Astrocyte (in vitro differentiated cells and primary cell): ENCODE results near the gene DNAJC18. TPM values are rescaled to one million over a fixed set of nuclear protein-coding genes. Genes with fewer than 3 reads are reported as not detected.
A peak's percentile ranks its signal among the peaks of the same experiment; 100 is the strongest.

Experiments
- DNase-seq: peaks from one replicate; pipeline ENCODE4 v3.0.0-alpha.2; 2010; ENCODE audit warnings: low read depth
- FAIRE-seq: peaks from 2 replicates; lab custom pipeline; 2011; peaks lifted over from hg19 to GRCh38; lab: Jason Lieb, UNC
- H2AFZ ChIP-seq: 2 replicates; pipeline ENCODE4 v1.6.0; 2012; ENCODE audit warnings: low read depth, low read length, inconsistent platforms
- H3K27ac ChIP-seq: 2 replicates; pipeline ENCODE4 v1.5.1; 2011; ENCODE audit warnings: low read depth, low read length, inconsistent platforms
- H3K27me3 ChIP-seq: 2 replicates; pipeline ENCODE4 v1.6.0; 2011; ENCODE audit warnings: low read length, inconsistent platforms; ENCODE audit not compliant: insufficient read depth
- H3K36me3 ChIP-seq: 2 replicates; pipeline ENCODE4 v1.5.1; 2011; ENCODE audit warnings: low read length, inconsistent platforms; ENCODE audit not compliant: insufficient read depth
- H3K4me1 ChIP-seq: 2 replicates; pipeline ENCODE4 v1.5.1; 2011; ENCODE audit warnings: low read length, inconsistent platforms; ENCODE audit not compliant: insufficient read depth
- H3K4me2 ChIP-seq: 2 replicates; pipeline ENCODE4 v1.6.0; 2012; ENCODE audit warnings: low read length, inconsistent platforms
- H3K4me3 ChIP-seq: 2 replicates; pipeline ENCODE4 v1.5.1; 2011; ENCODE audit warnings: low read depth, mild to moderate bottlenecking, low read length, inconsistent platforms; ENCODE audit not compliant: insufficient read depth
- H3K79me2 ChIP-seq: 2 replicates; pipeline ENCODE4 v1.6.0; 2012; ENCODE audit warnings: mild to moderate bottlenecking, low read length, inconsistent platforms; ENCODE audit not compliant: insufficient read depth
- H3K9ac ChIP-seq: 2 replicates; pipeline ENCODE4 v1.6.0; 2012; ENCODE audit warnings: mild to moderate bottlenecking, low read length, inconsistent platforms
- H3K9me3 ChIP-seq: 2 replicates; pipeline ENCODE4 v1.5.1; 2012; ENCODE audit warnings: low read depth, mild to moderate bottlenecking, low read length, inconsistent platforms; ENCODE audit not compliant: insufficient read depth
- H4K20me1 ChIP-seq: 2 replicates; pipeline ENCODE4 v1.6.0; 2012; ENCODE audit warnings: low read length, inconsistent platforms; ENCODE audit not compliant: insufficient read depth
- H3K27ac Mint-ChIP-seq: one replicate; pipeline ENCODE4 v1.8.0; 2021; ENCODE audit warnings: mild to moderate bottlenecking, mixed read lengths; ENCODE audit not compliant: unreplicated experiment
- H3K27me3 Mint-ChIP-seq: one replicate; pipeline ENCODE4 v1.8.0; 2021; ENCODE audit warnings: low read depth, mixed read lengths; ENCODE audit not compliant: unreplicated experiment
- H3K36me3 Mint-ChIP-seq: one replicate; pipeline ENCODE4 v1.8.0; 2021; ENCODE audit warnings: low read depth, mixed read lengths; ENCODE audit not compliant: unreplicated experiment
- H3K4me1 Mint-ChIP-seq: one replicate; pipeline ENCODE4 v1.8.0; 2021; ENCODE audit warnings: low read depth, mixed read lengths; ENCODE audit not compliant: unreplicated experiment
- H3K4me3 Mint-ChIP-seq: one replicate; pipeline ENCODE4 v1.8.0; 2021; ENCODE audit warnings: mild to moderate bottlenecking, moderate library complexity, mixed read lengths; ENCODE audit not compliant: unreplicated experiment
- H3K9me3 Mint-ChIP-seq: one replicate; pipeline ENCODE4 v1.8.0; 2021; ENCODE audit warnings: mild to moderate bottlenecking, mixed read lengths; ENCODE audit not compliant: unreplicated experiment
- CTCF ChIP-seq: IDR thresholded peaks from 2 replicates; pipeline ENCODE4 v1.5.1; 2011; ENCODE audit warnings: low read depth, mild to moderate bottlenecking, inconsistent platforms, low read length, moderate library complexity; ENCODE audit not compliant: insufficient read depth
- EZH2 ChIP-seq: IDR thresholded peaks from 2 replicates; pipeline ENCODE4 v1.6.1; 2012; ENCODE audit warnings: mild to moderate bottlenecking, low read length, inconsistent platforms; ENCODE audit not compliant: insufficient read depth
- total RNA-seq: library from RNA; stranded (reverse); gene quantifications from 2 replicates; pipeline ENCODE4 v1.2.1, GENCODE V29; 2021

DNAJC18 gene
- total RNA-seq, 1 donor from 2014 or later: 18.8 TPM

- Mint-ChIP-seq H3K4me1 (peaks cover 7% of the 10 kb centered on the region), H3K27me3 (no peaks in the 10 kb centered on the region), H3K36me3 (peaks cover 25% of the 10 kb centered on the region), H3K4me3 (no peak overlapping the region), H3K27ac (peak overlapping the region; percentile 54), H3K9me3 (no peaks in the 10 kb centered on the region)
- Histone ChIP-seq H3K4me2 (no peak overlapping the region), H3K36me3 (peaks cover 27% of the 10 kb centered on the region), H2AFZ (no peak overlapping the region), H3K27me3 (no peaks in the 10 kb centered on the region), H4K20me1 (peaks cover 22% of the 10 kb centered on the region), H3K4me3 (no peak overlapping the region), H3K4me1 (peaks cover 7% of the 10 kb centered on the region), H3K79me2 (peaks cover 11% of the 10 kb centered on the region), H3K27ac (peak overlapping the region; percentile 32), H3K9me3 (no peaks in the 10 kb centered on the region), H3K9ac (peak overlapping the region; percentile 17)
- FAIRE-seq: no peak
- no peak for TF ChIP-seq EZH2
- TF ChIP-seq CTCF: no peak
- no peak for DNase-seq
Measured at GRCh38 chr5:139368613-139369012, 70.7 kb downstream of the DNAJC18 start.

GRCh38 chr5:139364466-139364865 lies 74.9 kb downstream of the DNAJC18 start:
- Histone ChIP-seq H3K36me3 (peaks cover 30% of the 10 kb centered on the region), H4K20me1 (peaks cover 47% of the 10 kb centered on the region)

More at GRCh38 chr5:139364466-139364865, 74.9 kb downstream of the DNAJC18 start:
- FAIRE-seq (no peak), DNase-seq (no peak)
- Histone ChIP-seq H3K9ac (no peak overlapping the region), H3K9me3 (no peaks in the 10 kb centered on the region), H3K27me3 (no peaks in the 10 kb centered on the region), H3K4me2 (no peak overlapping the region), H3K4me1 (no peaks in the 10 kb centered on the region), H3K79me2 (peaks cover 49% of the 10 kb centered on the region), H2AFZ (no peak overlapping the region), H3K4me3 (no peak overlapping the region), H3K27ac (no peak overlapping the region)
- Mint-ChIP-seq H3K9me3 (no peaks in the 10 kb centered on the region), H3K27ac (no peak overlapping the region), H3K4me3 (no peak overlapping the region), H3K36me3 (peaks cover 13% of the 10 kb centered on the region), H3K27me3 (no peaks in the 10 kb centered on the region), H3K4me1 (peaks cover 3% of the 10 kb centered on the region)
- TF ChIP-seq EZH2: no peak
- TF ChIP-seq CTCF: no peak
